Brain microvascular endothelial cell (primary cell): Measurements from ENCODE around the gene CRTAP.

Source experiments
- DNase-seq: peaks from one replicate; pipeline ENCODE4 v3.0.0-alpha.2; 2020
- H3K27ac ChIP-seq: fragments of 250-450 bp; sonication (Bioruptor Pico); 2 replicates; pipeline ENCODE4 v1.5.1; 2020; ENCODE audit warnings: mild to moderate bottlenecking, moderate library complexity
- H3K27me3 ChIP-seq: fragments of 250-450 bp; sonication (Bioruptor Pico); replicated peaks from 2 replicates; pipeline ENCODE4 v1.5.1; 2020; ENCODE audit warnings: mild to moderate bottlenecking
- H3K36me3 ChIP-seq: fragments of 250-450 bp; sonication (Bioruptor Pico); replicated peaks from 2 replicates; pipeline ENCODE4 v1.5.1; 2020; ENCODE audit warnings: mild to moderate bottlenecking
- H3K4me3 ChIP-seq: 2 replicates; pipeline ENCODE4 v1.5.1; 2011; ENCODE audit warnings: low read depth, mild to moderate bottlenecking, control low read depth, low read length, moderate library complexity
- CTCF ChIP-seq: IDR thresholded peaks from 2 replicates; pipeline ENCODE4 v1.5.1; 2011; ENCODE audit warnings: low read depth, mild to moderate bottlenecking, moderate library complexity, low read length, control low read depth, inconsistent platforms; ENCODE audit errors: missing control alignments
- in situ Hi-C: cut with HindIII; loops from 2 replicates; pipeline ENCODE4 v1.10.0; 2017; ENCODE audit warnings: low sequenced_read_pairs, low pct_ligation_motif_present

Gene CRTAP

GRCh38 chr3:33114622-33115023 lies 809 bp downstream of the CRTAP start:
- Histone ChIP-seq H3K27ac (peak overlapping the region; percentile 68), H3K4me3 (peak overlapping the region; percentile 71), H3K27me3 (no peaks in the 10 kb centered on the region), H3K36me3 (no peaks in the 10 kb centered on the region)
- no peak for TF ChIP-seq CTCF
- DNase-seq: no peak
- in situ Hi-C loops: no loop called here

DNA sequence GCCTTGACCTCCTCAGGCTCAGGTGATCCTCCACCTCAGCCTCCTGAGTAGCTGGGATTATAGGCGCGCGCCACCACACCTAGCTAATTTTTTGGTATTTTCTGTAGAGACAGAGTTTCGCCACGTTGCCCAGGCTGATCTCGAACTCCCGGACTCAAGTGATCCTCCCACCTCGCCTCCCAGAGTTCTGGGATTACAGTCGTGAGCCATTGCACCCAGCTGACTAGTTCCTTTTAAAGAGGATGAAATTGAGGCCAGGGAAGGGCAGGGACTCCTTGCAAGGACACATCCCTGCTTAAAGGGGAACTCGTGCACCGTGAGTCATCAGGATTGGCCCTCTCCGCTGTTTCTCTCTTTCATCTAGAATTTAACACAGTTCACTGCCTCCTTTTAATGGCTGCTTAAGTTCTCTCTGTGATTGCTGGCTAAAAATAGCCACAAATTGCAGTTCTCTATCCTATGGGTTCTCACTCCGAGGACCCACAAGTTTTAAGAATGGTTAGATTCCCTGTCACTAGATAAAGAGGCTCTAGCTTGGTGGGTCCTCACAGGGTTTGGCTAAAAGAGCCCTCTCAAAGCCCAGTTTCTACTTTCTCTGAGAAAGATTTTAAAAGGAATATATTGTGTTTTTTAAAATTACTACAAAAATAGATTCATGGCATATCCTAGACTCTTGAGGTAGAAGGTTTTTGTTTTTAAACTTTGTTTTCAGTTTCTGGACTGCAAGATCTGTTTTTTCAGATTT lies 1.4 kb downstream of the CRTAP start:
- in situ Hi-C loops: no loop called here
- Histone ChIP-seq H3K27ac (peak overlapping the region; percentile 68), H3K27me3 (no peaks in the 10 kb centered on the region), H3K36me3 (no peaks in the 10 kb centered on the region), H3K4me3 (peak overlapping the region; percentile 71)
- no peak for TF ChIP-seq CTCF
- DNase-seq: peak; percentile 80

GRCh38 chr3:33117461-33117860 lies 3.6 kb downstream of the CRTAP start:
- in situ Hi-C loops: no loop called here
- Histone ChIP-seq H3K36me3 (peaks cover 11% of the 10 kb centered on the region), H3K4me3 (no peak overlapping the region), H3K27ac (no peak overlapping the region), H3K27me3 (no peaks in the 10 kb centered on the region)
- DNase-seq: no peak
- no peak for TF ChIP-seq CTCF

- no peak for DNase-seq
- Histone ChIP-seq H3K4me3 (no peak overlapping the region), H3K36me3 (peaks cover 18% of the 10 kb centered on the region), H3K27ac (no peak overlapping the region), H3K27me3 (no peaks in the 10 kb centered on the region)
- TF ChIP-seq CTCF: no peak
- in situ Hi-C loops: no loop called here
These were observed 6.1 kb downstream of the CRTAP start for GRCh38 chr3:33119891-33120290.

GRCh38 chr3:33122991-33123390 lies 9.2 kb downstream of the CRTAP start:
- DNase-seq: no peak
- in situ Hi-C loops: no loop called here

More at GRCh38 chr3:33122991-33123390, 9.2 kb downstream of the CRTAP start:
- TF ChIP-seq CTCF: no peak
- Histone ChIP-seq H3K27ac (no peak overlapping the region), H3K27me3 (no peaks in the 10 kb centered on the region), H3K36me3 (peaks cover 23% of the 10 kb centered on the region), H3K4me3 (no peak overlapping the region)
